Tibial nerve (tissue), 3 donors: ENCODE measurements around the gene MAGI1.

Source experiments
- CTCF ChIP-seq, 5 experiments: fragments of 200-600 bp in 3 of 5; fragments of 450-650 bp in 2 of 5; sonication (generic) in 3 of 5; IDR thresholded peaks; one replicate each; pipeline ENCODE4 v1.5.1; 2016 to 2019; ENCODE audit warnings: antibody characterized with exemption in 5 of 5, mild to moderate bottlenecking in 3 of 5, moderate library complexity in 2 of 5
- POLR2A ChIP-seq, 2 donors: fragments of 450-650 bp; IDR thresholded peaks; one replicate each; pipeline ENCODE4 v1.6.1; 2017; ENCODE audit warnings: antibody characterized with exemption in 2 of 2, mild to moderate bottlenecking in 2 of 2, moderate library complexity in 2 of 2

- TF ChIP-seq CTCF (IDR thresholded peaks at IDR 0.05) (no peak), POLR2A (IDR thresholded peaks at IDR 0.05) (no peak)
Observed at GRCh38 chr3:65879372-65879771, 159.3 kb downstream of the MAGI1 start.
